Activated naive CD8-positive, alpha-beta T cell (primary cell): ENCODE data around the gene FRAS1.
"Not testable (repeated sequence)": the region's sequence is repeated elsewhere in the genome, so short reads cannot be mapped to it uniquely, and the experiment has no call there.

Experiments used
- H3K27ac Mint-ChIP-seq: one replicate; pipeline ENCODE4 v1.8.0; 2021; ENCODE audit warnings: mixed read lengths
- H3K27me3 Mint-ChIP-seq: one replicate; pipeline ENCODE4 v1.8.0; 2021; ENCODE audit warnings: mixed read lengths
- H3K36me3 Mint-ChIP-seq: one replicate; pipeline ENCODE4 v1.8.0; 2021; ENCODE audit warnings: mixed read lengths
- H3K4me1 Mint-ChIP-seq: one replicate; pipeline ENCODE4 v1.8.0; 2021; ENCODE audit warnings: low read depth, mixed read lengths
- H3K4me3 Mint-ChIP-seq: one replicate; pipeline ENCODE4 v1.8.0; 2021; ENCODE audit warnings: mild to moderate bottlenecking, mixed read lengths
- H3K9me3 Mint-ChIP-seq: one replicate; pipeline ENCODE4 v1.8.0; 2021; ENCODE audit warnings: low read depth, mixed read lengths

The FRAS1 gene

DNA sequence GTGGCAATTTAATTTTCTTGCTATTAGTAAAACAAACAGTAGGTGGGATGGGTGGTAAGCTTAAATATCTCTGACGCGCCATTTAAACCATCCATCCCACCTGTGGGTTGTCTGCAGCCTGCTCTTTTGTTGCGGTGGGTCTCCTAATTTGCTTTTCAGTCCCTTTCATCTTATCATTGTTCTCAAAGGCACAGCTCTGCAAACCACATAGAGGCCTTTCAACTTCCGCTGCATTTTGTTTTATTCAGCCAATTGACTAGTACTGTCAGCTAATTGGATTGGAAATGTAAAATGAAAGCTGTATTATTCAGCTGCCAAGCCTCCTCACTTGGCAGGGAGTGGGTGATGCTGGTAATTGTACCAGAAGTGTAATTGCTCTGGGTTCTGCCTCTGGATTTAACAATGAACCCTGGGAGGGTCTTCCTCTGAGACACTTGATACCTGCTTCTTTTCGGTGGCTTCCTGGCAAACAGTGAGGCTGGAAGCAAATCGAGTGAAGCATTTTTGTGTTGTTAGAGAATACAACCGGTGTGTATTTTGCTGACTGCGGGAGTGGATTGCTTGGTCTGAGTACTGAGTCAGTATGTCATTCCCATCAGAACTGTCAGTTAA lies 165.6 kb downstream of the FRAS1 start:
- H3K27me3 Mint-ChIP-seq = peaks cover 1% of the 10 kb centered on the region
- no peak overlapping the region for H3K4me3 Mint-ChIP-seq
- H3K9me3 Mint-ChIP-seq = peaks cover 6% of the 10 kb centered on the region
- H3K4me1 Mint-ChIP-seq = no peaks in the 10 kb centered on the region
- H3K27ac Mint-ChIP-seq = no peak overlapping the region
- peaks cover 3% of the 10 kb centered on the region for H3K36me3 Mint-ChIP-seq

DNA sequence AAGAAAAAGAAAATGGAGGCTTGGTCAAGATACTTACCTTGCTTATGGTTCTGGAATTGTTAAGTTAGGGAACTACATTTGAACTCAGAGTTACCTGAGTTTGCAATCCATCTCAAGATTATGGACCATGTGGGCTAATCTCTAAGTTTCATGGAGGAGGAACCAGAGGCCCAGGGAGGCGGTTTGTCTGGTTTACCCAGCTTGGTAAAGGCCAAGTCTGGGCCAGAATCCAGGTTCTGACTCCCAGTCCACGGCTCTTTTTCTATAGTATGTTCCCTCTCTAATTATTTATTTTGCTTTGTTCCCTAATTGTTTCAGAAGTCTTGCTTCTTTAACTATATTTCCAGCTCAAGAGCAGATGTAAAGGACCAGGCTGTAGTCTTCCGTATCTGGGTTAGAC lies 168.1 kb downstream of the FRAS1 start:
- no peaks in the 10 kb centered on the region for H3K4me1 Mint-ChIP-seq
- peaks cover 6% of the 10 kb centered on the region for H3K9me3 Mint-ChIP-seq
- no peak overlapping the region for H3K4me3 Mint-ChIP-seq

DNA sequence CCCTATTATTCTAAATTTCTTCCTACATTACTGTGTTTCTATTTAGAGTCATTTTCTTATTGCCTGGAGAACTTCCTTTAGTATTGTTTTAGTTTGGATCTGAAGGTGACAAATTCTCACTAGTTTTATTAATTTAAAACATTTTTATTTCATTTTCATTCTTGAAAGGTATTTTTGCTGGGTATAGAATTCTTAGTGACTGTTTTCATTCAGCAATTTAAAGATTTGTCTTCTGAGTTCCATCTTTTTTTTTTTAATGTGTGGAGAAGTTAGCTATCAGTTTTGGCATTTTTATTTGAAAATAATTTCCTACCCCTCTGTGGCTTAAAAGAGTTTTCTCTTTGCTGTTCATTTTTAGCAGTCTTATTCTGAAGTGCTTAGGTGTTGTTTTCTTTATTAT lies 169.2 kb downstream of the FRAS1 start:
- H3K36me3 Mint-ChIP-seq = peaks cover 3% of the 10 kb centered on the region

More for the DNA sequence above, 168.1 kb downstream of the FRAS1 start:
- Mint-ChIP-seq H3K36me3 (peaks cover 3% of the 10 kb centered on the region), H3K27ac (no peak overlapping the region), H3K27me3 (no peaks in the 10 kb centered on the region)

DNA sequence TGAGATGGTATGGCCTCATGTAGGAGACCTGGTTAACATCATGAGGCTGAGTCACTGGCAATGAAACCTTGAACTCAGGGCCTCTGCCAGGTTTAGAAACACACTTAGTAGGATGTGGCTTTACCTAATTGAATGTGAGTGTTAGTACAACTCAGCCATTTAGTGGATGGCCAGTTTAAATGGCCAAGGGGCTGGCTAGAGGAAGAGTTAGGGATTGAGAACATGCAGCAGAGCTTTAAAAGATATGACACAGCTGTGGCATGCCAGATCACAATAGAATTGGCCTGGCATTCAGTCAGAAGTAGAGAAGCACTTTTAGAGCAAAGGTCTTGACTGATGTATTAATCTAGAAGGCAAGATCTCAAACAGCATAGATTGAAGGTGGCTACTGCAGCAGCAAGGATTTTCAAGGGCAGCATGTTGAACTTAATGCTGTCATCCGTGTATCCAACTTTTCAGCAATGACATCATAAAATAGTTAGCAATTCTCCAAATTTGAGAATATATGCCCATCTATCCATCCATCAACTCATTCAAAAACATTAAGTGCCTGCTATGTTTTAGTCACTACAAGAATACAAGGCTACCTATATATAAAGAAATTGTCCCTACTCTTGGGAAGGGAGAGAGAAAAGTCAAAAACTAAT lies 170.4 kb downstream of the FRAS1 start:
- Mint-ChIP-seq H3K9me3 (peaks cover 6% of the 10 kb centered on the region), H3K36me3 (peaks cover 3% of the 10 kb centered on the region), H3K4me1 (no peaks in the 10 kb centered on the region), H3K4me3 (no peak overlapping the region), H3K27ac (no peak overlapping the region), H3K27me3 (peaks cover 2% of the 10 kb centered on the region)

More for the DNA sequence above, 169.2 kb downstream of the FRAS1 start:
- Mint-ChIP-seq H3K27ac (no peak overlapping the region), H3K9me3 (peaks cover 6% of the 10 kb centered on the region), H3K4me1 (no peaks in the 10 kb centered on the region), H3K27me3 (peaks cover 2% of the 10 kb centered on the region), H3K4me3 (no peak overlapping the region)

DNA sequence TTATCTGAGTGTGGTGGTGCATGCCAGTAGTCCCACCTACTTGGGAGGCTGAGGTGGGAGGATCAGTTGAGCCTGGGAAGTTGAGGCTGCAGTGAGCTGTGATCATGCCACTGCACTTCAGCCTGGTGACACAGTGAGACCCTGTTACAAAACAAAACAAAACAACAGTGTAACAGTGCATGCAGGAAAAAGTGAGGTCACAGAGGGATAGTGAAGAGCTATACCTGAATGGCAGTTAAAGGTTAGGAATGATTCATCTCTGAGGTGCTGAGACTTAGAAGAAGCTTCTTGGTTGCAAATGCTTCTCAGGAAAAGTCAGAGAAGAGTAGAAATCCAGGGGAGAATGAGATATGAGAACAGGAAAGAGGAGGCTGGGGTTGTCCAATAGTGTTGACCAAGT lies 178.7 kb downstream of the FRAS1 start:
- Mint-ChIP-seq H3K4me3 (no peak overlapping the region), H3K4me1 (no peaks in the 10 kb centered on the region), H3K27ac (no peak overlapping the region), H3K27me3 (peaks cover 5% of the 10 kb centered on the region), H3K36me3 (no peaks in the 10 kb centered on the region), H3K9me3 (no peaks in the 10 kb centered on the region)

DNA sequence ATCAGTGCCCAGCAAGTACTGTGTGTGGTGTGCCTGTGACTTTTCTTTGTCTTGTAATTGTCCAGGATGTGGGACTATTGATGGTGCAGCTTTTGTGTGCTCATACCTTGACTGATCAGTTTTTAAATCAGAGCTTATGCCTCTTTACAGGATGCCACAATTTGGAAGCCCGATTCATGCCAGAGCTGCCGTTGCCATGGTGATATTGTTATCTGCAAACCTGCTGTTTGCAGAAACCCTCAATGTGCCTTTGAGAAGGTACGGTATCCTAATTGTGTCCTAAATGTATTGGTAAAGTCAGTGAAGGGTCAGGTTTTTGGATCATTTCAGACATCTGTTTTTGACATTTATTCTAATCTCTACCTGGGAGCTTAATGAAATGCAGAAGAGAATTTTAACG lies 180.2 kb downstream of the FRAS1 start:
- H3K36me3 Mint-ChIP-seq = no peaks in the 10 kb centered on the region
- H3K27ac Mint-ChIP-seq = no peak overlapping the region
- no peaks in the 10 kb centered on the region for H3K9me3 Mint-ChIP-seq
- H3K27me3 Mint-ChIP-seq = peaks cover 5% of the 10 kb centered on the region
- H3K4me1 Mint-ChIP-seq = no peaks in the 10 kb centered on the region
- H3K4me3 Mint-ChIP-seq = no peak overlapping the region

DNA sequence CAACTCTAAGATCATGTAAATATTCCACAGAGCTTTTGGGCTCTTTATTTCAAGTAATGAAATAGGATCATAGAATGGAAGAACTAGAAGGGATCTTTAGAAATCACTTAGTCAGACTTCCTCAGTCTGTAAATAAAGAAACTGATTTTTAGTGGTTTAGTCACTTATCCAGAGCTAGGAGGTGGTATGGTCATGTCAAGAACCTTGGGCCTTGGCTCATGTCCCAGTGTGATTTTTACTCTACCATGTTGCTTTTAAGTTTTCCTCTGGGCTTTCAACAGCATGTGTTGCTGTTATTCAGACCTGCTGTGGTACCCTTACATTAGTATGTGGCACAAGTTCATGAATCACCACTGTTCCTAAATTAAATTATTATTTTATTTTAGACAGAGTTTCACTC lies 184.9 kb downstream of the FRAS1 start:
- Mint-ChIP-seq H3K9me3 (no peaks in the 10 kb centered on the region), H3K4me1 (no peaks in the 10 kb centered on the region), H3K27me3 (peaks cover 3% of the 10 kb centered on the region), H3K4me3 (no peak overlapping the region), H3K27ac (no peak overlapping the region), H3K36me3 (no peaks in the 10 kb centered on the region)

DNA sequence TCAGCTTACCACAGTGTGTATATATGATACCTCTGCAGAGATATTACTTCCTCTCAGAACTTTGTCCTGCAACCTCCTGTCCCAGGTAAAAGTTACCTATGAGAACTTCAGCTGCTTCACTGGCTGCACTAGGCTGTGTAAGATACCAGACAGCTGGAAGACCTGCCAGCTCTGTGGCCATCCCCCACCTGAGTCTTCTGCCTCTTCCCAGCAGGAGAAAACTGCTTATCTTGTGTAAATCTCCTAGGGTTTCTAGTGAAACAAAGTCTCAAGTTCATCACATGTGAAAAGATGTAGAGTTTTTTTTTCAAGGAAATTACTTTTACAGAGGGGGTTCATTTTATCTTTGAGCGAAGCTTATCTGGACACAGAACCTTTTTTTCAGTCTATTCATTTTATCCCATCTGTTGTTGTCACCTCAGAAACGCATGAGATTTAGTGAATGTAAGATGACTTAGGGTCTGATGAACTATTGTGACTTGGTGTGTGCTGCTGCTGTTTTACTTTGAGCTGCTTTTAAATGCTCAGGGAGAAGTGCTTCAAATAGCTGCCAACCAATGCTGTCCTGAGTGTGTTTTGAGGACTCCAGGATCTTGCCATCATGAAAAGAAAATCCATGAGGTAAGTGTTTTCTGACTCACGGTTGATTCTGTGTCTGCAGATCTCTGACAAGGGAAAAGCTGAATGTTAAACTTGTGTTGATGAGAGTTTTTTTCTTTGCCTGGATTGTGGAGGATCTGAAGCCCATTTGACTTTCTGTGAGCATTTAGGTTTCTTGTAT lies 187.8 kb downstream of the FRAS1 start:
- Mint-ChIP-seq H3K4me3 (no peak overlapping the region), H3K9me3 (no peaks in the 10 kb centered on the region), H3K4me1 (no peaks in the 10 kb centered on the region), H3K27me3 (peaks cover 5% of the 10 kb centered on the region), H3K36me3 (no peaks in the 10 kb centered on the region), H3K27ac (no peak overlapping the region)

DNA sequence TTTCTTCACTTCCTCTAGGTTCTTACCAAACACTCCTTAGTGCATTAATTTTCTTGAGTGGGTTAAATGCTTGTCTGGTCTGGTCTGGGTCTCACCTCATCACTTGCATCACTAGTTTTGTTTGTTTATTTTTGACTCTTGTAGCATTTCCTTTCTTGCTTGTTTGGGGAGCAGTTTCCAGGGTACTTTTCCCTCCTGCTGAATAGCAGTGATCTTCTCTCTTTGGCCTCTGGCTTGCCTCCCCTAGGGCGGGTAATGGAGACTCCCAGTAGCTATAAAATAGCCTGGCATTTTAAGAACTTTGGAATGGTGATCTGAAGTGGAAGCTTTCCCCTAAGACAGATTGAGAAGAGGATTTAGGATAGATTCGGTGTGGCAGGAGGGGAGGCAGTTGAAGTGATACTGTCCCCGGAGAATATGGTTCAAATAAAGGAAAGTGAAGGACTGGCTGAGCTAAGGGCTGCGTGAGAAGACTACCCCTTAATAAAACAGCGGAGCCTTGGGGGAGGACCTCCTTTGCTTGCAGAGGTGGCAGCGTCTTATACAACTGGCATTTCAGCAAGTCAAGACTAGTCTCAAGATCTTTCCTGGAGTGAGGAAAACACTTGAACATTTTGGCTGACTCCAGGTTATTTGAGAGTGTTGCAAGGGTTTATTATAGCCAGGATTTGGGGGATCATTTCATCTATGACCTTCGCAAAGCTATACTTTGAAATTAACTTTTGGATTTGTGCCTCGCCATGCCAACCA lies 190.6 kb downstream of the FRAS1 start:
- H3K9me3 Mint-ChIP-seq = peaks cover 10% of the 10 kb centered on the region
- peaks cover 5% of the 10 kb centered on the region for H3K27me3 Mint-ChIP-seq
- no peaks in the 10 kb centered on the region for H3K4me1 Mint-ChIP-seq
- no peak overlapping the region for H3K4me3 Mint-ChIP-seq
- H3K36me3 Mint-ChIP-seq = no peaks in the 10 kb centered on the region
- no peak overlapping the region for H3K27ac Mint-ChIP-seq

DNA sequence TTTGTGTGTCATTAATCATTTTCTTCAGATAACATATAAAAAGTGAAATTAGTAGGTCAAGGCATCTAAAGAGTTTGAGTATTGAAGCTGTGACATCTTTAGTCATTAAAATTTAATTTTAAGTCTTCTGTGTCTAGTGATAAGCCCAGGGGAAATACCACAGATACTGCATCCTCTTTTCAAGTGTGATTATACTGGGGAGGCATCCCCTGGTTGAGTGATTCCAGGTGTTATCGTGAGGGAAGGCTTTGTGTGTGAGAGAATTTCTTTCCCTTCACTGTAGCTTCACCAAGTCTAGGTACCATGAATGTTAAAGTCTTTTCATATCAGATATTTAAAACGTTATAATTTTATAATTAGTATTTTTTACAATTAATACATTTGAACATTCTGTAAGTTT lies 193.4 kb downstream of the FRAS1 start:
- no peak overlapping the region for H3K27ac Mint-ChIP-seq

DNA sequence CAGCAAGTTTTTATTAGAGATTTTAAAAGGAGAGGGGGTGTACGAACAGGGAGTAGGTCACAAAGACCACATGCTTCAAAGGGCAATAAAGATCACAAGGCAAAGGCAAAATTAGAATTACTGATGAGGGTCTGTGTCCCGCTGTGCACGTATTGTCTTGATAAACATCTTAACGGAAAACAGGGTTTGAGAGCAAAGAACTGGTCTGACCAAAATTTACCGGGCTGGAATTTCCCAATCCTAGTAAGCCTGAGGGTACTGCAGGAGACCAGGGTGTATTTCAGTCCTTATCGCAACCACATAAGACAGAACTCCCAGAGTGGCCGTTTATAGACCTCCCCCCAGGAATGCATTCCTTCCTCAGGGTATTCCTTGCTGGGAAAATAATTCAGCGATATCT lies 195.7 kb downstream of the FRAS1 start:
- H3K9me3 Mint-ChIP-seq = peaks cover 10% of the 10 kb centered on the region
- H3K4me1 Mint-ChIP-seq, H3K27ac Mint-ChIP-seq, H3K27me3 Mint-ChIP-seq, H3K4me3 Mint-ChIP-seq, H3K36me3 Mint-ChIP-seq: not testable (repeated sequence)

More for the DNA sequence above, 193.4 kb downstream of the FRAS1 start:
- Mint-ChIP-seq H3K36me3 (no peaks in the 10 kb centered on the region), H3K9me3 (peaks cover 10% of the 10 kb centered on the region), H3K4me1 (no peaks in the 10 kb centered on the region), H3K4me3 (no peak overlapping the region), H3K27me3 (peaks cover 2% of the 10 kb centered on the region)

DNA sequence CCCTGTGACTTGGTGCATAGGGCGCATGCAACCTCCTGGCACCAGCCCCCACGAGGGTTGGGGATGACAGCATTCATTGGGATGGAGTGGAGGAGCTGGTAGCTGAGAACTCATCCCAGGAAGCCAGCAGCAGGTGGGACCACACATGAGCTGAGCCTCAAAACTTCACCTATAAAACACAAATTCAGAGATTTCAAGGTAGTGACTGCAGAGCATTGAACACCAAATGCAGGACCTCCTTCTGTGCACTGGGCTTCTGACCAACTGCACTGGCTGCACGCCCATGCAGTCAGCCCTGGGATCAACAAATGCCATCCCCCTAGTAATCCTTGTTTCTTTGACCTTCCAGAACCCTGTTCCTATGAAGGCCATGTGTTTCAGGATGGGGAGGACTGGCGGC lies 197.8 kb downstream of the FRAS1 start:
- H3K4me3 Mint-ChIP-seq = no peak overlapping the region
- no peaks in the 10 kb centered on the region for H3K36me3 Mint-ChIP-seq
- no peaks in the 10 kb centered on the region for H3K27me3 Mint-ChIP-seq
- H3K27ac Mint-ChIP-seq = no peak overlapping the region
- H3K4me1 Mint-ChIP-seq = no peaks in the 10 kb centered on the region
- H3K9me3 Mint-ChIP-seq = peaks cover 10% of the 10 kb centered on the region

DNA sequence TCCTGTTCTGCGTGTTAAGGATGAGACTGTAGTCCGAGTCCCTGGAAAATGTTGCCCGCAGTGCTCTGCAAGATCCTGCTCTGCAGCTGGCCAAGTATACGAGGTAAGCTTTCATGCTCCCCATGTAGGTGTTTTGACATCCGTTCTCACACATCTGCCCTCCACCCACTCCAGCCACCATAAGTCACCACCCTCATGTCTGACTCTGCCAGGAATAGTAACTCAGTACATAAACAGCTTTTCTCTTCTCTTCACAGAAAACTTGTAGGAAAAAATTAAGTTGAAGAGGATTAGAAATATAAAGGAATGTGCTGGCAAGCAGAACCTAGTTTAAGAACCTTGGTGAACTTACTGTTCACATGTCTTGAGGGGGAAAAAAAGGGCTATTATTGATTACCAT lies 207.9 kb downstream of the FRAS1 start:
- Mint-ChIP-seq H3K4me3 (no peak overlapping the region), H3K36me3 (no peaks in the 10 kb centered on the region), H3K9me3 (no peaks in the 10 kb centered on the region), H3K4me1 (no peaks in the 10 kb centered on the region), H3K27ac (no peak overlapping the region), H3K27me3 (peaks cover 5% of the 10 kb centered on the region)

DNA sequence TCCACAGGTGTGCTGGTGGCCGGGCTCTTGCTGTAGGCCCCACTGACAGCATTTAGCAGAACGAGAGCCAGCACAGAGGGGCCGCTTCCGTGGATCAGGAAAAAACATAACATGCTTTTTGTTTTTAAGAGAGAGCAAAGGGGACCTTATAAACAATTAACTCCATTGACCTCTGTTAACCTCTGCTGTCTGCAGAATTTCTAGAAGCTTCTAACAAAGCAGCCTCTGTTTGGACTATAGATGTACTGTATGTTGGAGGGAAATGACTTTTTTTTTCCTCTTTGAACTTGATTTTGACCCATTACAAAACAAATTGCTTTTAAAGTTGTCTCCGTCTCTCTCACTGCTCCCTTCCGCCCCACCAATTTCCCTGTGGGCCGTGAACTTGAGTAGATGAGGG lies 210.7 kb downstream of the FRAS1 start:
- H3K4me3 Mint-ChIP-seq = no peak overlapping the region
- H3K9me3 Mint-ChIP-seq = no peaks in the 10 kb centered on the region
- H3K36me3 Mint-ChIP-seq = no peaks in the 10 kb centered on the region
- peaks cover 3% of the 10 kb centered on the region for H3K27me3 Mint-ChIP-seq
- no peaks in the 10 kb centered on the region for H3K4me1 Mint-ChIP-seq
- no peak overlapping the region for H3K27ac Mint-ChIP-seq

DNA sequence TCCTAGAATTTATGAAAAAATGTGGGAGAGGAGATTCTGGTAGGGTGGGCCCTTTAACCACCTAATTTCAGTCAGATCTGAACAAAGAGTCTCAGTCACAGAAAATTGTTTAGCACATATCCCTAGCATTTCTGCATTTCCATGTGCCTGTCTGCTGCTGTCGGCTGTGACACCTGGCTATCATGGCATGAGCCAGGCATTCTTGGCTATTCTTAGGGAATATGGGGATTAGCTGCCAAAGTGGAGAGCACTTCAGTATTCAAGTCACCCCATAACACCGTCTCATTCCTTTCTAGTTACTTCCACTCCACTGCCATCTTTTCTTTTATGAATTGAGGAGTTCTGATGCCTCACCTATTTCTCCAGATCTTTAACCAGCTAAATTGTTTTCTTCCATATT lies 211.5 kb downstream of the FRAS1 start:
- Mint-ChIP-seq H3K36me3 (no peaks in the 10 kb centered on the region), H3K27ac (no peak overlapping the region), H3K4me1 (no peaks in the 10 kb centered on the region), H3K9me3 (no peaks in the 10 kb centered on the region), H3K27me3 (peaks cover 3% of the 10 kb centered on the region), H3K4me3 (no peak overlapping the region)
